Activated B cell treated with CpG ODN at 0.5 μM for 24 hours (primary cell): ENCODE data around the gene NOP56. TPM values are rescaled to one million over a fixed set of nuclear protein-coding genes. Genes with fewer than 3 reads are reported as not detected.

Experiments used
- ATAC-seq: fragments of 200-7000 bp; cut with Tn5 transposase; one replicate; pipeline ENCODE4 v1.10.0; 2021; ENCODE audit warnings: low read depth, mild to moderate bottlenecking, moderate library complexity
- CTCF ChIA-PET: fragments of 350-600 bp; sonication (Branson Sonifier 250); formaldehyde crosslinking; loops from one replicate; lab custom pipeline; 2021; ENCODE audit warnings: antibody characterized with exemption; lab: Charles Lee
- POLR2A ChIA-PET: fragments of 350-600 bp; sonication (Branson Sonifier 250); formaldehyde crosslinking; loops from one replicate; lab custom pipeline; 2021; ENCODE audit warnings: antibody characterized with exemption; lab: Charles Lee
- DNase-seq: peaks from one replicate; pipeline ENCODE4 v3.0.0; 2022
- H3K27ac Mint-ChIP-seq: one replicate; pipeline ENCODE4 v1.8.0; 2020; ENCODE audit warnings: mixed read lengths
- H3K27me3 Mint-ChIP-seq: one replicate; pipeline ENCODE4 v1.8.0; 2021; ENCODE audit warnings: mixed read lengths
- H3K36me3 Mint-ChIP-seq: one replicate; pipeline ENCODE4 v1.8.0; 2021; ENCODE audit warnings: low read depth, mixed read lengths
- H3K4me1 Mint-ChIP-seq: one replicate; pipeline ENCODE4 v1.8.0; 2021; ENCODE audit warnings: mixed read lengths
- H3K4me3 Mint-ChIP-seq: one replicate; pipeline ENCODE4 v1.8.0; 2020; ENCODE audit warnings: mild to moderate bottlenecking, mixed read lengths
- H3K9me3 Mint-ChIP-seq: one replicate; pipeline ENCODE4 v1.8.0; 2020; ENCODE audit warnings: mixed read lengths
- CTCF ChIP-seq: fragments of 200-600 bp; IDR thresholded peaks from one replicate; pipeline ENCODE4 v1.8.0; 2022; ENCODE audit warnings: antibody characterized with exemption, mild to moderate bottlenecking
- intact Hi-C: fragments of 100-400 bp; cut with micrococcal nuclease; formaldehyde crosslinking; loops from one replicate; pipeline ENCODE4 v1.15.1; 2024
- total RNA-seq: library from RNA; stranded (reverse); gene quantifications from 2 replicates; pipeline ENCODE4 v1.2.3, GENCODE V29; 2022

The NOP56 gene
- total RNA-seq, 1 donor from 2014 or later = 327 TPM

GRCh38 chr20:2696646-2697045 is 44.2 kb downstream of the NOP56 start:
- Mint-ChIP-seq H3K9me3 (no peaks in the 10 kb centered on the region), H3K4me3 (no peak overlapping the region), H3K27me3 (peaks cover 52% of the 10 kb centered on the region), H3K4me1 (peaks cover 6% of the 10 kb centered on the region), H3K27ac (no peak overlapping the region), H3K36me3 (peaks cover 2% of the 10 kb centered on the region)
- intact Hi-C loops = loop anchor here (10.0 kb wide), 1 partner anchor 148 kb away; the partner anchor contains the start of genes PCED1A and VPS16
- DNase-seq (no peak), ATAC-seq (no peak)
- TF ChIP-seq CTCF = no peak
- ChIA-PET POLR2A (no interaction called here), CTCF (no interaction called here)

- H3K27me3 Mint-ChIP-seq = peaks cover 50% of the 10 kb centered on the region
These were observed 45.3 kb downstream of the NOP56 start for GRCh38 chr20:2697768-2698167.

GRCh38 chr20:2698186-2698817 is 45.9 kb downstream of the NOP56 start:
- POLR2A ChIA-PET = no interaction called here
- intact Hi-C loops = loop anchor here (10.0 kb wide), 1 partner anchor 146 kb away; the partner anchor contains the start of genes PCED1A and VPS16
- CTCF ChIA-PET = no interaction called here
- Mint-ChIP-seq H3K4me1 (no peaks in the 10 kb centered on the region), H3K36me3 (no peaks in the 10 kb centered on the region), H3K9me3 (no peaks in the 10 kb centered on the region), H3K27me3 (peaks cover 50% of the 10 kb centered on the region), H3K4me3 (no peak overlapping the region), H3K27ac (no peak overlapping the region)
- no peak for TF ChIP-seq CTCF
- no peak for DNase-seq
- ATAC-seq = no peak

More at GRCh38 chr20:2697768-2698167, 45.3 kb downstream of the NOP56 start:
- no peaks in the 10 kb centered on the region for H3K36me3 Mint-ChIP-seq
- H3K27ac Mint-ChIP-seq = no peak overlapping the region
- H3K4me1 Mint-ChIP-seq = no peaks in the 10 kb centered on the region
- ChIA-PET CTCF (no interaction called here), POLR2A (no interaction called here)
- no peak overlapping the region for H3K4me3 Mint-ChIP-seq
- ATAC-seq (no peak), DNase-seq (no peak)
- H3K9me3 Mint-ChIP-seq = no peaks in the 10 kb centered on the region
- TF ChIP-seq CTCF = no peak
- intact Hi-C loops = loop anchor here (10.0 kb wide), 1 partner anchor 147 kb away; the partner anchor contains the start of genes PCED1A and VPS16

- intact Hi-C loops = loop anchor here (10.0 kb wide), 1 partner anchor 146 kb away; the partner anchor contains the start of genes PCED1A and VPS16
- ChIA-PET POLR2A (no interaction called here), CTCF (no interaction called here)
- ATAC-seq = no peak
- no peak for DNase-seq
- Mint-ChIP-seq H3K36me3 (no peaks in the 10 kb centered on the region), H3K27ac (no peak overlapping the region), H3K4me3 (no peak overlapping the region), H3K27me3 (peaks cover 53% of the 10 kb centered on the region), H3K4me1 (no peaks in the 10 kb centered on the region), H3K9me3 (no peaks in the 10 kb centered on the region)
- TF ChIP-seq CTCF = no peak
These were observed 46.5 kb downstream of the NOP56 start for GRCh38 chr20:2698912-2699311.

GRCh38 chr20:2699775-2700413 is 47.5 kb downstream of the NOP56 start:
- Mint-ChIP-seq H3K4me1 (no peaks in the 10 kb centered on the region), H3K27me3 (peaks cover 45% of the 10 kb centered on the region), H3K4me3 (no peak overlapping the region), H3K36me3 (no peaks in the 10 kb centered on the region), H3K27ac (no peak overlapping the region), H3K9me3 (no peaks in the 10 kb centered on the region)
- CTCF ChIA-PET = no interaction called here
- no peak for DNase-seq
- POLR2A ChIA-PET = no interaction called here
- no peak for ATAC-seq
- intact Hi-C loops = loop anchor here (10.0 kb wide), 1 partner anchor 145 kb away; the partner anchor contains the start of genes PCED1A and VPS16
- TF ChIP-seq CTCF = no peak
